IPS-18a (cell line): ENCODE data around the gene ZNF488.

Experiments used
- H3K27ac ChIP-seq: one replicate; pipeline ENCODE4 v1.5.1; 2013; ENCODE audit warnings: low read length
- H3K27me3 ChIP-seq: one replicate; pipeline ENCODE4 v1.6.1; 2013; ENCODE audit warnings: mild to moderate bottlenecking, low read length; ENCODE audit not compliant: control insufficient read depth, insufficient read depth
- H3K36me3 ChIP-seq: one replicate; pipeline ENCODE4 v1.6.1; 2013; ENCODE audit warnings: low read depth, low read length; ENCODE audit not compliant: control insufficient read depth
- H3K4me1 ChIP-seq: one replicate; pipeline ENCODE4 v1.6.1; 2013; ENCODE audit warnings: low read depth, low read length; ENCODE audit not compliant: control insufficient read depth
- H3K4me3 ChIP-seq: one replicate; pipeline ENCODE4 v1.5.1; 2013; ENCODE audit warnings: low read length
- H3K9ac ChIP-seq: one replicate; pipeline ENCODE4 v1.6.1; 2013; ENCODE audit warnings: mild to moderate bottlenecking, low read length, moderate library complexity
- H3K9me3 ChIP-seq: one replicate; pipeline ENCODE4 v1.6.1; 2013; ENCODE audit warnings: low read depth, low read length; ENCODE audit not compliant: control insufficient read depth

ZNF488 gene

DNA sequence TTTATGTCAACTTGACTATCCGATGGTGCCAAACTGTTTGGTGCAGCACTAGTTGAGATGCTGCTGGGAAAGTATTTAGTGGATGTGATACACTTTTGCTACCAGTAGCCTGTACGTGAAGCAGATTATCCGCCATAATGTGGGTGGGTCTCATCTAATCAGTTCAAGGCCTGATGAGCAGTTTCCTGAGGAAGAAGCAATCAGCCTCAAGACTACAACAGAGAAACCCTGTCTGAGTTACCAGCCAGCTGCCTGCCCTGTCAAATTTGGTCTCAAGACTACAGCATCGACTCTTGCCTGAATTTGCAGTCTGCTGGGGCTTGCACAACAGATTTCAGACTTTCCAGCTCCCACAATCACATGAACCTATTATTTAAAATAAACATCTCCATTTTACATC is 46.8 kb downstream of the ZNF488 start:
- Histone ChIP-seq H3K27ac (no peak overlapping the region), H3K9ac (no peak overlapping the region), H3K4me3 (no peak overlapping the region), H3K9me3 (no peaks in the 10 kb centered on the region), H3K4me1 (peaks cover 4% of the 10 kb centered on the region), H3K36me3 (no peaks in the 10 kb centered on the region), H3K27me3 (no peaks in the 10 kb centered on the region)

- no peak overlapping the region for H3K9ac ChIP-seq
Observed at GRCh38 chr10:47336387-47337134, 47.5 kb downstream of the ZNF488 start.

DNA sequence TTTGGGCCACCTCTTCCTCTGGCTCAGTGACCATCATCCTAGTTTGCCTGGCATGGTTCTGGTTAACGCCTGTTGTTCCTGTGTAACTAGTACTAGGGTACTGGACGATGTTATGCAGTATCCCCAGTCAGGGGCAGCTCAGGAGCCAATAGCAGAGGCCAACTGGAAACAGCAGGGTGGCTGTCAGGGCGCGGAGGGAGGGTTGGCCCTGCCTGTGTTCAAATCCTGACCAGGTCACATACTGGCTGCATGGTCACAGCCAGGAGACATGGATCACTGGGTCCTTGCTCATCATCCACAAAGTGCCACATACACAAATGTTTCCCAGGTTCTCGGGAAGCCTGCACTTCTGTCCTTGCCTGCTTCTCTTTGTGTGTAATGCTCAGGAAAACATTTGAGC is 48.2 kb downstream of the ZNF488 start:
- H3K9me3 ChIP-seq = no peaks in the 10 kb centered on the region
- H3K27me3 ChIP-seq = no peaks in the 10 kb centered on the region
- no peak overlapping the region for H3K9ac ChIP-seq

More at GRCh38 chr10:47336387-47337134, 47.5 kb downstream of the ZNF488 start:
- no peaks in the 10 kb centered on the region for H3K27me3 ChIP-seq
- no peak overlapping the region for H3K27ac ChIP-seq
- no peak overlapping the region for H3K4me3 ChIP-seq
- H3K9me3 ChIP-seq = no peaks in the 10 kb centered on the region
- H3K36me3 ChIP-seq = no peaks in the 10 kb centered on the region
- no peaks in the 10 kb centered on the region for H3K4me1 ChIP-seq

DNA sequence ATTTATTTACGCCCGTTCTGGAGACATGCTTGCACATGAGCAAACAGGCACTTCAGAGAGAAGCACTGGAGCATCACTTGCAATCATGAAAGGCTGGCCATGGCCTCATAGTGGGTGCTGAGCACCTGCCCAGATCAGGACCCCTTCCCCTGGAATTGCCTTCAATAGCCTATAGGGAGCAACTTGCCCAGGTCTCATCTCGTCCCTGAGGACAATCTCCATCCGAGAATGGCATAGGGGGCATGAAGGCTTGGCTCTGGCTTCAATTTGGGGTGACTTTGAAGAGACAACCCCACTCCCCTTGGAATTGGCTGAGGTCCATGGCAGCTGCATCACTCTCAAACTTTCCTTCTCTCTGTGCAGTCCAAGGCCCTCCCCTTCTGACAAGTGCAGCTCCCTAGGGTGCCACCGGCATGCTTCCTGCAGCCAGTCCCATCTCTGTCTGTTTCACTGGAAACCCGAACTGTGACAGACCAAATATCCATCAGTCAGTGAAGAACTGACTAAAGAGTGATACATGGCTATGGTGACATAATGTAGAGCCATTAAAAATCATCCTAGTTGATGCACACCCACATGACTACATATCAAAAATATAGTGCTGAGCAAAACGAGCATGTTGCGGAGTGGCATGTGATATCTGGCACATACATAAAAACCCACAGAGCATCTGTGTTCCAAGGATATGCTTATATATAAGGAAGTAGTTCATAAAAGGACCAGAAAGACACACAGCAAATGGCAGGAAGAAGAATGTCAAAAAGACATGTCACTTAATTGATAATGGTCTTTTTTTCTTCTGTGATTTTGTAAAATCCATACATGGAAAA is 49.4 kb downstream of the ZNF488 start:
- Histone ChIP-seq H3K4me3 (no peak overlapping the region), H3K9ac (no peak overlapping the region), H3K27ac (no peak overlapping the region), H3K4me1 (no peaks in the 10 kb centered on the region), H3K36me3 (no peaks in the 10 kb centered on the region), H3K9me3 (no peaks in the 10 kb centered on the region), H3K27me3 (no peaks in the 10 kb centered on the region)

More for the DNA sequence above, 48.2 kb downstream of the ZNF488 start:
- Histone ChIP-seq H3K4me1 (no peaks in the 10 kb centered on the region), H3K36me3 (no peaks in the 10 kb centered on the region), H3K27ac (no peak overlapping the region), H3K4me3 (no peak overlapping the region)

GRCh38 chr10:47333532-47333931 is 50.6 kb downstream of the ZNF488 start:
- no peak overlapping the region for H3K27ac ChIP-seq
- no peaks in the 10 kb centered on the region for H3K4me1 ChIP-seq
- no peak overlapping the region for H3K4me3 ChIP-seq
- no peaks in the 10 kb centered on the region for H3K36me3 ChIP-seq
- H3K9ac ChIP-seq = no peak overlapping the region
- H3K27me3 ChIP-seq = no peaks in the 10 kb centered on the region
- H3K9me3 ChIP-seq = no peaks in the 10 kb centered on the region

- no peaks in the 10 kb centered on the region for H3K9me3 ChIP-seq
- no peak overlapping the region for H3K4me3 ChIP-seq
- H3K36me3 ChIP-seq = no peaks in the 10 kb centered on the region
- H3K9ac ChIP-seq = no peak overlapping the region
- H3K27ac ChIP-seq = no peak overlapping the region
- H3K4me1 ChIP-seq = no peaks in the 10 kb centered on the region
- no peaks in the 10 kb centered on the region for H3K27me3 ChIP-seq
Observed at GRCh38 chr10:47332946-47333345, 51.1 kb downstream of the ZNF488 start.

- H3K27ac ChIP-seq = no peak overlapping the region
- H3K4me3 ChIP-seq = no peak overlapping the region
- no peaks in the 10 kb centered on the region for H3K36me3 ChIP-seq
- no peaks in the 10 kb centered on the region for H3K4me1 ChIP-seq
- no peaks in the 10 kb centered on the region for H3K27me3 ChIP-seq
- H3K9ac ChIP-seq = no peak overlapping the region
- H3K9me3 ChIP-seq = no peaks in the 10 kb centered on the region
Observed at GRCh38 chr10:47332371-47332770, 51.7 kb downstream of the ZNF488 start.

DNA sequence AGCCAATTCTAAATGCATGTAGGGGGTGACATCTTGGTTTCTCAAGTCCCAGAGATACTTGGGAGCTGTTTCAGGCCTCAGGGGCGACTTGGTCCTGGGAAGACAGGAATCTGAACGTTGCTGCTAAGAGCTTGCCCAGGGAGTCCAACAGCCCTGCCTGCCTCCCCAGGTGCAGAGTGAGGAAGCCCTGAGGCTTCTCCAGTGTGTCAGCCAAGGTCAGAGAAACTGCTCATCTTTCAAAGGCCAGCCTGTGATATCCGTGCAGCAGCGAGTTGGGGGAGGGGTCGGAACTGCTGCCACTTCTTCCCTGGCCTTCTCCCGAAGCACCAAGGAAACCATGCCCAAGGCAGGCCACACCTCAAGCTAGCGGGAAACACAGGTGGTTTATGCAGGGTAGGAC is 52.1 kb downstream of the ZNF488 start:
- Histone ChIP-seq H3K4me3 (no peak overlapping the region), H3K27ac (no peak overlapping the region), H3K9me3 (no peaks in the 10 kb centered on the region), H3K4me1 (no peaks in the 10 kb centered on the region), H3K36me3 (no peaks in the 10 kb centered on the region), H3K9ac (no peak overlapping the region), H3K27me3 (no peaks in the 10 kb centered on the region)

- Histone ChIP-seq H3K27ac (no peak overlapping the region), H3K36me3 (no peaks in the 10 kb centered on the region), H3K9me3 (no peaks in the 10 kb centered on the region), H3K9ac (no peak overlapping the region), H3K4me3 (no peak overlapping the region), H3K4me1 (no peaks in the 10 kb centered on the region), H3K27me3 (no peaks in the 10 kb centered on the region)
Observed at GRCh38 chr10:47331491-47331890, 52.6 kb downstream of the ZNF488 start.

GRCh38 chr10:47330804-47331203 is 53.3 kb downstream of the ZNF488 start:
- Histone ChIP-seq H3K36me3 (no peaks in the 10 kb centered on the region), H3K27me3 (no peaks in the 10 kb centered on the region), H3K4me1 (no peaks in the 10 kb centered on the region), H3K27ac (no peak overlapping the region), H3K9me3 (no peaks in the 10 kb centered on the region), H3K4me3 (no peak overlapping the region), H3K9ac (no peak overlapping the region)

- H3K36me3 ChIP-seq = no peaks in the 10 kb centered on the region
- H3K27me3 ChIP-seq = no peaks in the 10 kb centered on the region
- H3K9ac ChIP-seq = no peak overlapping the region
- H3K27ac ChIP-seq = no peak overlapping the region
- H3K4me1 ChIP-seq = no peaks in the 10 kb centered on the region
- H3K4me3 ChIP-seq = no peak overlapping the region
- no peaks in the 10 kb centered on the region for H3K9me3 ChIP-seq
Observed at GRCh38 chr10:47330366-47330765, 53.7 kb downstream of the ZNF488 start.

DNA sequence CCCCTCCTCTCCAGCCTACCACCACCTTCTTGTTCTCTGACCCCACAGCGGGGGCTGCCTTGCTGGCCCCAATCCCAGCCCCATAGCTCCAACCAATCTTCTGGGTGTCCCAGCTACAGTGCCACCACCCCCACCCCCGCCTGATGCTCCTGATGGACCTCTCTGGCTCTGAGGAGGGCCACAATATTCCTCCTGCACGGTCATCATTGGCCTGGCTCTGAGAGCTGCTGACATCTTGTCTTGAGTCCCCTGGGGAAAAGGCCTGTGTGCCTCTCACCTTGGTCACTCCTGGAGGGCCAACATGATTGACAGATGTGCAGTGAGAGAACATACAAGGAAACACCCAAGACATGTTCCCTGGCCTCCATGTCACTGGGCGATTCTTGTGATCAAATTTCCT is 54.2 kb downstream of the ZNF488 start:
- Histone ChIP-seq H3K27ac (no peak overlapping the region), H3K9me3 (no peaks in the 10 kb centered on the region), H3K27me3 (no peaks in the 10 kb centered on the region), H3K9ac (no peak overlapping the region), H3K4me1 (no peaks in the 10 kb centered on the region), H3K4me3 (no peak overlapping the region), H3K36me3 (no peaks in the 10 kb centered on the region)
